GM19351 (cell line): ENCODE results near the gene PLEKHG7.
"Not testable (repeated sequence)": the region's sequence is repeated elsewhere in the genome, so short reads cannot be mapped to it uniquely, and the experiment has no call there.

Experiments used
- ATAC-seq: cut with Tn5 transposase; IDR thresholded peaks from one replicate; pipeline ENCODE4 v1.9.1; 2021; ENCODE audit warnings: mild to moderate bottlenecking, moderate library complexity; ENCODE audit not compliant: unreplicated experiment

PLEKHG7 gene

GRCh38 chr12:92702754-92703679 is at the start of gene PLEKHG7:
Gene PLEKHG7 (plus strand): TSS chr12:92702989. CDS start chr12:92706632, 3,643 bp downstream.
- peak; percentile 83 for ATAC-seq

GRCh38 chr12:92654256-92654655 is 48.5 kb upstream of the PLEKHG7 start:
- ATAC-seq: not testable (repeated sequence)

DNA sequence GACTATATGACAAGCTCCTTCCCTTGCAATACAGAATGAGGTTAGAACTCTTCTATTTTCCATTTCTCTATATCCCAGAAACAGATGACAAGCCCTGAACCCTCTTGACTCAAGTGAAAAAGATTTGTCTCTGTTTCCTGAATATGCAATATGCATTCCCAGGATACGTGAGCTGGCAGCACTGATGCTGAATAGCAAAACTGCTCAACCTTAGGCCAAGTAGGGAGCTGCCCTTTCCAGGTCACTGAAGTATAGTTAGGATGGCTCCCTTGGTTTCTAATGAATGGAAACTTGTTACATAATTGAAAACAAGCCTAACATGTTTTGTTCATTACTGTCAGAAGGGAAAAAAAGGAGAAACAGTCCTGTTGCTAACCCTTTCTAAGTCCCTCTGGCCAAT is 47.9 kb upstream of the PLEKHG7 start:
- no peak for ATAC-seq

GRCh38 chr12:92656911-92657310 is 45.9 kb upstream of the PLEKHG7 start:
- no peak for ATAC-seq

- ATAC-seq: no peak
Measured at GRCh38 chr12:92657770-92658169, 45.0 kb upstream of the PLEKHG7 start.

GRCh38 chr12:92658611-92659010 is 44.2 kb upstream of the PLEKHG7 start:
- no peak for ATAC-seq

GRCh38 chr12:92661269-92661668 is 41.5 kb upstream of the PLEKHG7 start:
- ATAC-seq: no peak

GRCh38 chr12:92665496-92665895 is 37.3 kb upstream of the PLEKHG7 start:
- no peak for ATAC-seq

DNA sequence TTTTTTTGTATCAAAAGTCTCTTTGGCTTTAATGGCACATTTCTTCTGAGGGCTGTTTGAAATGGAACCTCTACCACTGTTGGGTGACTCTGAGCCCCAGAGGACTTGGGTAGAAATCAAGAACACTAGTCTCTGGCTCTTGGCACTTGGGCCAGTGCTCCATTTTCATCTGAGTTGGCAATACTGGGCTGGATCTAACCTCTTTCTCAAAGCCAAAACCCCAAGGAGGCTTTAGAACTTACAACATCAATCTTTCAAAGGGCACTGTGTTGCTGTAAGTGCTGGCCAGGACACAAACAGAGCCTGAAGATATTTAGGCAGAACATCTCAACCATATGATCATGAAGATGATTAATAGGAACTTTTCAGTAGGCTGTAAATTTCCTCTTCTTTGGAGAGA is 34.0 kb upstream of the PLEKHG7 start:
- no peak for ATAC-seq

- not testable (repeated sequence) for ATAC-seq
Measured at GRCh38 chr12:92671524-92671923, 31.3 kb upstream of the PLEKHG7 start.

GRCh38 chr12:92673756-92674155 is 29.0 kb upstream of the PLEKHG7 start:
- ATAC-seq: peak; percentile 64

- ATAC-seq: no peak
Measured at GRCh38 chr12:92674500-92674899, 28.3 kb upstream of the PLEKHG7 start.

GRCh38 chr12:92675092-92675865 is 27.5 kb upstream of the PLEKHG7 start:
- ATAC-seq: no peak

DNA sequence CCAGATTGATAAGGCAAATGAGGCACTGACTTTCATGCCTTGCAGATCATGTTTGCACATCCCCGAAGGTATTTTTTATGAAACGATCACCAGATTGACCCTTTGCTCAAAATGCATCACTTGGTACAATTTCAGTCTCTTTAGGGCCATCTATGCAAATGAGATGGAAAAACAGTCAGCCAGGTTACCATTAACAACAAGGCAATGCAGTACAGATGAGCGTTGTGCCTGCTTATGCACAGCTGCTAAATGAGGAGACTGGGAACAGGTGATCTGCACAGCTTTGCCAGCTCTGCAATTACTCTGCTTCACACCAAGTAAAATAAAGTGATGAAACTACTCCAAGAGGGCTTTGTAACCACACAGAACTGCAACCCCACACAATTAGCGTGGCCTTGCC is 26.1 kb upstream of the PLEKHG7 start:
- ATAC-seq: no peak

DNA sequence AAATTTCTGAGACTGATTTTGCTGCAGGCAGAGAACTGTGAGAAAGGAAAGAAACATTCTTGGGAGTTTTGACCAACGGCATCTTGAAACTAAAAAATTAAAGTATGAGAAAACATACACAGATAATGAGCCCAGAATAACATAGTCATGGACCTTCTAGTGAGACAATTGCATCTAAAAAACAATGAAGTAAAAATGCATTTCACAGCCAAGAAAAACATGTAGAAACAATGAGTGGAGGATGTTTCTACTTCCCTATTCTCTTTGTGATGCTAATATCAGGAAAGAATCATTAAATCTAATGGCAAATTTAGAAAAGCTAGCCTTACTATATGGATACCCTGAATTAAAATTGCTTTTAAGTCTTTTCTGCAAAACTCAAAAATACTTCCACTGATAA is 12.2 kb upstream of the PLEKHG7 start:
- no peak for ATAC-seq

DNA sequence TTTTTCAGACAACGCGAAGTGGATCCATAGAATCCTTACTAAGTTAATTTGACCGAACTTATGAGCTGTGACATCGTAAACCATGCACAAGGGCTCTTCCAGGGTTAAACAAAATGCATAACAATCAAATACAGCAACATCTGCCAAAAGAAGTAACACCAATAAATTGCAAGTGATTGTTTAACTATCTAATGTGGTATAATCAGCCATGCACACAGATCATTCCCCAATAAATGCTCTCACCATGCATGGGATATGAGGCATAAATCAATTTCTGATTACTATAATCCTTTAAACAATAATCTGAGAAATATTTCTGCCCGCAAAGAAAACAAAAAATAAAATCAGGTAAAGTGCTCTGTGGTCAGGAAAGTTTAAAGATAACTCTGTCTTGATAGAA is 7.7 kb upstream of the PLEKHG7 start:
- ATAC-seq: no peak

DNA sequence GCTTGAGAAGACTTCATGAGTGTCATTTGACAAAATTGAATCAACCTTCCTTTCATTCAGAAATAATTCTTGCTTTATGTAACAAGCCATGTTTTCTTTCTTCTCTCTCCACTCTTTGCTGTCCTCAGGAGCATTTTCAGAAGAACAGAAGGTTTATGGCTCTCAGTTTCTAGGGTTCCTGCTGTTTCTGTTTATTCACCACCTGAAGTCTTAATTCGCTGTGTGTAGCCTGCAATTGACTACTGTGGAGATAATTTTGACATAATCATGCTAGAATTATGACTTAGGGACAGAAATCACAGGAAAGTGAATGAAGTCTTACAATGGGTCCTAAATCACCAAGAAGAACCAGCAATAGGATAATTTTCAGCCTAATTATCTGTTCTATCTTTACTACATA is 7.2 kb upstream of the PLEKHG7 start:
- no peak for ATAC-seq

DNA sequence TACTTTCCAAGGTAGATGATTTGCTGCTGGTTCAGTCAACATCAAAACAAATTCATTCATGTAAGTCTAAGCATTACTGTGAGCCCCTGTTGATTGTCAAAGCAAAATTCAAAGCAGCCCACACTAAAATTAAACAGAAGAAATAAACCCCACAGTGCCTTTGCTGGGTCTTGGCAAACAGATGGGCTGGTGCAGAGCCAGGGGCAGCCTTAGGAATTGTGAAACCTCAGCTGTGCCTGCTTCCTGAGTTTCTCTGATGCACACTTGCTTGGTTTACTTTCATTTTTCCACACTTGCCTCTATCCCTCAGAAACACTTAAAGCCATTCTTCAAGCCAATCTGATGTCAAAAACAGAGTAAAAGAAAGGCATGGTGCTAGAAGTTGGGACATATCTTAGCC is 6.6 kb upstream of the PLEKHG7 start:
- no peak for ATAC-seq

DNA sequence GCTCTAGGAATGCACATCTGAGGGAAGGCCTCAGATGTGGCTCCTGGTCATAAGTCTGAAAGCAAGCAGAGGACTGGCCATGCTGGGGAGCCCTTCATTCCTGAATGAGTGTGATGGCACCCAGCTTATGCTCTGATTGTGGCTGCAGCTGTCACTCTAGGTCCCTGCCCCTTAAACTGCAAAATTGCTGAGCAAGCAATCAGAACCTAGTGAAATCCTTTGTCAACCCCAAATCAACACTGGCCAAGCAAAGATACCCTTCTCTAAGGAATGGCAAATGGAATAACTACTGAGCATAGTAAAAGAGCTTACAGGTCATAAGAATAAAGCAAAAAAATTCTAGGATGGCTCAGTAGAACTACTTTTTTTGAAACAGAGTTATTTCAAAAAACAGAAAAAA is 4.3 kb upstream of the PLEKHG7 start:
- no peak for ATAC-seq

GRCh38 chr12:92701441-92701840 is 1.3 kb upstream of the PLEKHG7 start:
- no peak for ATAC-seq

- ATAC-seq: no peak
Measured at GRCh38 chr12:92703786-92704185, 997 bp downstream of the PLEKHG7 start.

DNA sequence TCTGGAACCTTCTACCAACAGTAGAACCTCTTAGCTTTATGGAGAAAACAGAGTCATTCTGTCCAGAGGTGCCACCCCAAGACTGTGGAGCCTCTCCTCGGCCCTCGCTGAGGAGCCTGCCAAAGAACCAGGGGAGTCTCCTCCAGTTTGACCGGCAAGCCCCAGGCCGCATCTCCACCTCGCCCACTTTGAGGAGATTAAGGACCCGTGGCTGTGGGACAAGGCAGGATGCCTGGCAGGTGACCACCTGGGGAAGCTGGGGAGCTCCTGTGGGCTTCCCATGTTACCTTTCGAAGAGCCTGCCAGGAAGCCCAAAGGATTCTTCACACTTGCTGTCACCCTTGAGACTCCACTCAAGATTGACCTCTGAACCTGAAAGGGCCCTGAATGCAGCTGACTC is 3.8 kb downstream of the PLEKHG7 start:
- ATAC-seq: no peak
